ENCODE measurements around the gene LGR5. TPM values are rescaled to one million over a fixed set of nuclear protein-coding genes. Genes with fewer than 3 reads are reported as not detected.
"Not testable (repeated sequence)": the region's sequence is repeated elsewhere in the genome, so short reads cannot be mapped to it uniquely, and the experiment has no call there.

Gene LGR5
- total RNA-seq, 4 donors from 2014 or later: 0.21 TPM; not detected in 3

DNA sequence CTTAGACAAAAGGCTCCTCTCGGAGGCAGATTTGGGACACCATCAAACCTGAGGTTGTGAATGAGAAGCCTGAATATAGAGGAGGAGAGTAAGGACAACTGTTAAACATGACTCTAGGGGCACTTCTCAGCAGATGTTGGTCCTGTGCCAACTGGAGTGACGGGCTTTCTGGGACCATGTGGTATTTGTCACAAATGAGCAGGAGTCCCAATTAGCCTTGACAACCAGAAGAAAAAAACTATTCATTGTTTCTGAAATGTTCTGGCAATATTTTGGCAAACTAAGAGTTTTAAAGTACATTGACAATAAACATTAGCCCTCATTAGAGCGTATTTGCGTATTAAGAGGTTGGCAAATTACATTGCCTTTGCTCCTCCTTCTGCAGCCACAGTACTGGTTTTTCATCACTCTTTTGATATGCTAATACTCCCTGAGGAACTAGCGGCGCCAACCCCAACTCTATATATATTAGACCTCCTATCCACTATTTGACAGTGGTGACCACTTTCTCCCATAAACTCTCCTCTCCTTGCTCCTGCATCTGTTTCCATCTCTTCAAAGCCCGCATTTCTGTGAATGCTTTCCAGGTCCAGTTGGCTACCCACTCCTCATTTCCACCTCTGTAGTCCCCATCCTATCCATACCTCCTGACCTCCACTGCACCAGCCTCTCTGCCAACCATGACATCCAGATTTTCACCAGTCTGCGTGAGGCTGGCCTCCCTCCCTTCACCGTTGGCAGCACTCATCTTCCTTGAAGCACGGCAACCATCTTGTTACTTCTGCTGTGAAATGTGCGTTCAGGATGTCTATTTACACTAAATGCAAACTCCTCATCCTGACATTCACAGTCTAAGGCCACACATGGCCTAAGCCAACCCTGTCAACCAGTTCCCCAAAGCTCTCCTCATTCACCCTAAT, 123.3 kb downstream of the LGR5 start:
- DNase-seq: no peak
- H3K4me1 ChIP-seq: no peaks in the 10 kb centered on the region
- TF ChIP-seq POLR2A (IDR thresholded peaks at IDR 0.05): no peak
- TF ChIP-seq, protein P1, sequence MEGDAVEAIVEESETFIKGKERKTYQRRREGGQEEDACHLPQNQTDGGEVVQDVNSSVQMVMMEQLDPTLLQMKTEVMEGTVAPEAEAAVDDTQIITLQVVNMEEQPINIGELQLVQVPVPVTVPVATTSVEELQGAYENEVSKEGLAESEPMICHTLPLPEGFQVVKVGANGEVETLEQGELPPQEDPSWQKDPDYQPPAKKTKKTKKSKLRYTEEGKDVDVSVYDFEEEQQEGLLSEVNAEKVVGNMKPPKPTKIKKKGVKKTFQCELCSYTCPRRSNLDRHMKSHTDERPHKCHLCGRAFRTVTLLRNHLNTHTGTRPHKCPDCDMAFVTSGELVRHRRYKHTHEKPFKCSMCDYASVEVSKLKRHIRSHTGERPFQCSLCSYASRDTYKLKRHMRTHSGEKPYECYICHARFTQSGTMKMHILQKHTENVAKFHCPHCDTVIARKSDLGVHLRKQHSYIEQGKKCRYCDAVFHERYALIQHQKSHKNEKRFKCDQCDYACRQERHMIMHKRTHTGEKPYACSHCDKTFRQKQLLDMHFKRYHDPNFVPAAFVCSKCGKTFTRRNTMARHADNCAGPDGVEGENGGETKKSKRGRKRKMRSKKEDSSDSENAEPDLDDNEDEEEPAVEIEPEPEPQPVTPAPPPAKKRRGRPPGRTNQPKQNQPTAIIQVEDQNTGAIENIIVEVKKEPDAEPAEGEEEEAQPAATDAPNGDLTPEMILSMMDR (IDR thresholded peaks at IDR 0.05): no peak
- H3K9me3 ChIP-seq: no peaks in the 10 kb centered on the region
- intact Hi-C loops (cut with DNase I): no loop called here
- no peaks in the 10 kb centered on the region for H3K36me3 ChIP-seq
- H3K4me3 ChIP-seq: no peak overlapping the region
- peaks cover 0 to 11% (median 0%) of the 10 kb centered on the region in 4 donors for H3K27me3 ChIP-seq
- WGBS, 2 donors: 76 to 79% methylated on average over 11 of the region's 11 CpGs
- H3K27ac ChIP-seq: no peak overlapping the region

DNA sequence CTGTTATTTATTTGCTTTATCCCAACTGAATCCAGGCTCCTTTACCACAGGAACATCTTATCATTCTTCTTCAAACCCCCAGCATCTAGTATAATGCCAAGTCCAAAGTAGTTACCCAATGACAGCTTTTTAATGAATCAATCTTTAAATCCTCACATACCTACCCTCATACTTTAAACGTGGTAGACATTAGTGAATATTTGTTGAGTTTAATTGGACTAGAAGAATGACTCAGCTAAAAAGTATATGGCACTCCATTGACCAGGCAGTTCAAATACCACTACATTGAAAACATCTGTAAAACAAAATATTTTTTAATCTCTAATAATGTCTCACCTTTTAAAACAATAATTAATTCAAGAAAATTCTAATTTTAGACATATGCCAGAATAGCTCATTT, 125.9 kb downstream of the LGR5 start:
- no peaks in the 10 kb centered on the region for H3K4me1 ChIP-seq
- H3K27me3 ChIP-seq: peaks cover 0 to 12% (median 0%) of the 10 kb centered on the region in 4 donors
- intact Hi-C loops (cut with DNase I): no loop called here
- DNase-seq: no peak
- no peak overlapping the region for H3K4me3 ChIP-seq
- TF ChIP-seq POLR2A (IDR thresholded peaks at IDR 0.05): no peak
- TF ChIP-seq, protein P1 (IDR thresholded peaks at IDR 0.05): no peak
- H3K27ac ChIP-seq: no peak overlapping the region
- 30 to 35% methylated on average over 1 of the region's 1 CpG for WGBS, 2 donors
- H3K36me3 ChIP-seq: no peaks in the 10 kb centered on the region
- H3K9me3 ChIP-seq: no peaks in the 10 kb centered on the region

DNA sequence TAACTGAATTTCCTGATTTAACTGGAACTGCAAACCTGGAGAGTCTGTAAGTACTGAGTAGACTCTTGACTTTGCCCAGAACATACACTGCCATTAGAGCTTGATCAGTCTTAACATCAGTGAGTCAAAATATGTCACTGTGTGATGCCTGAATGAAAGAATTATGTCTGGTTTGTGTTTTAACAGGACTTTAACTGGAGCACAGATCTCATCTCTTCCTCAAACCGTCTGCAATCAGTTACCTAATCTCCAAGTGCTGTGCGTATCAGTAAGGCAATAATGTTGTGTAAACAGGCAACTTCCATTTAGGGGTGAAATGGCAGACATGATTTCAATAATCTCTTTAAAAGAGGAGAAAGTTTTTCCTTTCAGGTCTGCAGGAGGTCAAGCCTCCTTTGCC, 127.1 kb downstream of the LGR5 start:
- DNase-seq: no peak
- no peak overlapping the region for H3K27ac ChIP-seq
- 77 to 80% methylated on average over 2 of the region's 2 CpGs for WGBS, 2 donors
- TF ChIP-seq, protein P1 (IDR thresholded peaks at IDR 0.05): no peak
- TF ChIP-seq POLR2A (IDR thresholded peaks at IDR 0.05): no peak
- intact Hi-C loops (cut with DNase I): no loop called here
- peaks cover 0 to 12% (median 0%) of the 10 kb centered on the region in 4 donors for H3K27me3 ChIP-seq
- H3K4me3 ChIP-seq: no peak overlapping the region
- H3K9me3 ChIP-seq: no peaks in the 10 kb centered on the region
- no peaks in the 10 kb centered on the region for H3K4me1 ChIP-seq
- no peaks in the 10 kb centered on the region for H3K36me3 ChIP-seq

DNA sequence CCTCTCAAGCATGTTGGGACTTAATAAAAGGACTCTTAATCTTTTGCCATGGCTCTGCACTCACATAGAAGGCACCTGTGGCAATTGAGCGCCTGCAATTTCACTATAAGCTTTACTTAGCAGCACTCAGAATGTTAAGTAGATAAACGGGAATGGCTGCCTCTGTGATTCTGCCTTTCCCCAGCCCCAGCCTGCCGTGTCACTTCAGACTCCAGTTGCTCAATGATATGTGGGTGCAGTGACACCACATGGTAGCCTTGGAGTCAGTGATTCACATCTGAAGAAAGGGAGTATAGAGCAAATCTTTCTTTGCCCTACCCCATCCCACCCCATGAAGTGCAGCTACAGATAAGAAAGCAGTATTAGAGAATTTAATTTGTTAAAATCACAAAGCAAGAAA, 127.9 kb downstream of the LGR5 start:
- WGBS, 2 donors: 64 to 65% methylated on average over 3 of the region's 3 CpGs
- intact Hi-C loops (cut with DNase I): no loop called here
- no peak for DNase-seq

DNA sequence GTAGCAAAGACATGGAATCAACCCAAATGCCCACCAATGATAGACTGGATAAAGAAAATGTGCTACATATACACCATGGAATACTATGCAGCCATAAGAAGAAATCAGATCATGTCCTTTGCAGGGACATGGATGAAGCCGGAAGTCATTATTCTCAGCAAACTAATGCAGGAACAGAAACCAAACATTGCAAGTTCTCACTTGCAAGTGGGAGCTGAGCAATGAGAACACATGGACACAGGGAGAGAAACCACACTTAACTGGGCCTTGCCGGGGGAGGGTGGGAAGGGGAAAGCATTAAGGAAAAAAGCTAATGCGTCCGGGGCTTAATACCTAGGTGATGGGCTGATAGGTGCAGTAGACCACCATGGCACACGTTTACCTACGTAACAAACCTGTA, 130.3 kb downstream of the LGR5 start:
- H3K4me3 ChIP-seq; H3K4me1 ChIP-seq; DNase-seq; H3K9me3 ChIP-seq; H3K36me3 ChIP-seq; H3K27ac ChIP-seq; intact Hi-C loops (cut with DNase I): not testable (repeated sequence)
- peaks cover 0 to 22% (median 0%) of the 10 kb centered on the region in 4 donors for H3K27me3 ChIP-seq
- 77 to 82% methylated on average over 6 of the region's 6 CpGs for WGBS, 2 donors

More for the DNA sequence above, 127.9 kb downstream of the LGR5 start:
- Histone ChIP-seq H3K9me3 (no peaks in the 10 kb centered on the region), H3K27ac (no peak overlapping the region), H3K4me1 (no peaks in the 10 kb centered on the region), H3K36me3 (no peaks in the 10 kb centered on the region), H3K4me3 (no peak overlapping the region), H3K27me3 (peaks cover 0 to 21% (median 0%) of the 10 kb centered on the region in 4 donors)
- TF ChIP-seq, protein P1 (IDR thresholded peaks at IDR 0.05): no peak
- no peak for TF ChIP-seq POLR2A (IDR thresholded peaks at IDR 0.05)

All from esophagus squamous epithelium (tissue), 5 donors.